PFSK-1 (cell line): Measurements from ENCODE around the gene CASS4.

Experiments used
- POLR2AphosphoS5 ChIP-seq: IDR thresholded peaks from 2 replicates; pipeline ENCODE4 v1.6.1; 2012; ENCODE audit warnings: low read depth, mild to moderate bottlenecking, control low read depth, low read length, moderate library complexity
- REST ChIP-seq, 2 experiments: IDR thresholded peaks; 2 replicates each; pipeline versions ENCODE4 v1.6.1 to v1.8.0; 2011 to 2012; ENCODE audit warnings: low read depth in 2 of 2, low read length in 2 of 2, control low read depth in 1 of 2, inconsistent platforms in 1 of 2, mild to moderate bottlenecking in 1 of 2, moderate library complexity in 1 of 2; ENCODE audit not compliant: insufficient read depth in 1 of 2
- TAF1 ChIP-seq: IDR thresholded peaks from 2 replicates; pipeline ENCODE4 v1.6.1; 2012; ENCODE audit warnings: low read length, control low read depth, borderline replicate concordance; ENCODE audit not compliant: insufficient read depth

- TF ChIP-seq REST (IDR thresholded peaks at IDR 0.05; ENCODE audit: insufficient read depth in 1 of 2, low read depth in 2 of 2, low read length in 2 of 2), result no peak
- no peak for TF ChIP-seq POLR2AphosphoS5
- TF ChIP-seq TAF1, result no peak
Observed at GRCh38 chr20:56362833-56363413, 49.1 kb upstream of the CASS4 start.
